Fibroblast of skin of abdomen (primary cell): ENCODE results near the gene F5.

Experiments used
- DNase-seq: peaks from one replicate; pipeline ENCODE4 v3.0.0-alpha.2; 2013

F5 gene

GRCh38 chr1:169475806-169476387 is 110.4 kb downstream of the F5 start:
- no peak for DNase-seq

GRCh38 chr1:169474302-169474995 is 111.8 kb downstream of the F5 start:
- DNase-seq = no peak

GRCh38 chr1:169473347-169473746 is 112.9 kb downstream of the F5 start:
- DNase-seq = no peak

GRCh38 chr1:169472738-169473137 is 113.5 kb downstream of the F5 start:
- no peak for DNase-seq

GRCh38 chr1:169468982-169469381 is 117.3 kb downstream of the F5 start:
- DNase-seq = no peak

GRCh38 chr1:169466259-169467230 is 119.7 kb downstream of the F5 start:
- peak; percentile 48 for DNase-seq

GRCh38 chr1:169465281-169465680 is 121.0 kb downstream of the F5 start:
- DNase-seq = no peak
